ENCODE measurements around the gene CNOT4.

CNOT4 gene

GRCh38 chr7:135383525-135384175 lies 126.3 kb downstream of the CNOT4 start:
- no peak overlapping the region for H3K4me3 ChIP-seq (ENCODE audit: low read depth, low read length)
- TF ChIP-seq CTCF (IDR thresholded peaks at IDR 0.05; ENCODE audit: borderline replicate concordance, insufficient read depth, low read depth, low read length): no peak

- TF ChIP-seq CTCF (IDR thresholded peaks at IDR 0.05; ENCODE audit: borderline replicate concordance, insufficient read depth, low read depth, low read length): no peak
- H3K4me3 ChIP-seq (ENCODE audit: low read depth, low read length): no peak overlapping the region
Observed at GRCh38 chr7:135382173-135382572, 127.7 kb downstream of the CNOT4 start.

- no peak overlapping the region for H3K4me3 ChIP-seq (ENCODE audit: low read depth, low read length)
- TF ChIP-seq CTCF (IDR thresholded peaks at IDR 0.05; ENCODE audit: borderline replicate concordance, insufficient read depth, low read depth, low read length): no peak
Observed at GRCh38 chr7:135381369-135381768, 128.5 kb downstream of the CNOT4 start.

- TF ChIP-seq CTCF (IDR thresholded peaks at IDR 0.05; ENCODE audit: borderline replicate concordance, insufficient read depth, low read depth, low read length): no peak
- H3K4me3 ChIP-seq (ENCODE audit: low read depth, low read length): no peak overlapping the region
Observed at GRCh38 chr7:135380351-135380750, 129.6 kb downstream of the CNOT4 start.

GRCh38 chr7:135377171-135377570 lies 132.7 kb downstream of the CNOT4 start:
- no peak overlapping the region for H3K4me3 ChIP-seq (ENCODE audit: low read depth, low read length)
- TF ChIP-seq CTCF (IDR thresholded peaks at IDR 0.05; ENCODE audit: borderline replicate concordance, insufficient read depth, low read depth, low read length): no peak

- no peak for TF ChIP-seq CTCF (IDR thresholded peaks at IDR 0.05; ENCODE audit: borderline replicate concordance, insufficient read depth, low read depth, low read length)
- H3K4me3 ChIP-seq (ENCODE audit: low read depth, low read length): no peak overlapping the region
Observed at GRCh38 chr7:135375908-135376699, 133.8 kb downstream of the CNOT4 start.

GRCh38 chr7:135374736-135375135 lies 135.2 kb downstream of the CNOT4 start:
- TF ChIP-seq CTCF (IDR thresholded peaks at IDR 0.05; ENCODE audit: borderline replicate concordance, insufficient read depth, low read depth, low read length): no peak
- H3K4me3 ChIP-seq (ENCODE audit: low read depth, low read length): no peak overlapping the region
